KOPT-K1 (cell line): ENCODE data around the gene POSTN.
"Not testable (repeated sequence)": the region's sequence is repeated elsewhere in the genome, so short reads cannot be mapped to it uniquely, and the experiment has no call there.

Experiments
- H3K27ac ChIP-seq: fragments of 200-600 bp; sonication (generic); 2 replicates; pipeline ENCODE4 v1.5.1; 2016; ENCODE audit warnings: antibody characterized with exemption, mild to moderate bottlenecking, low read depth, low read length; ENCODE audit not compliant: poor library complexity, severe bottlenecking
- H3K36me3 ChIP-seq: fragments of 200-600 bp; sonication (generic); 2 replicates; pipeline ENCODE4 v1.5.1; 2017; ENCODE audit warnings: antibody characterized with exemption, mild to moderate bottlenecking, low read length, moderate library complexity; ENCODE audit not compliant: insufficient read depth
- H3K9me3 ChIP-seq: fragments of 200-600 bp; sonication (generic); 2 replicates; pipeline ENCODE4 v1.5.1; 2017; ENCODE audit warnings: antibody characterized with exemption, low read length, mild to moderate bottlenecking; ENCODE audit not compliant: insufficient read depth, poor library complexity, severe bottlenecking

The POSTN gene

DNA sequence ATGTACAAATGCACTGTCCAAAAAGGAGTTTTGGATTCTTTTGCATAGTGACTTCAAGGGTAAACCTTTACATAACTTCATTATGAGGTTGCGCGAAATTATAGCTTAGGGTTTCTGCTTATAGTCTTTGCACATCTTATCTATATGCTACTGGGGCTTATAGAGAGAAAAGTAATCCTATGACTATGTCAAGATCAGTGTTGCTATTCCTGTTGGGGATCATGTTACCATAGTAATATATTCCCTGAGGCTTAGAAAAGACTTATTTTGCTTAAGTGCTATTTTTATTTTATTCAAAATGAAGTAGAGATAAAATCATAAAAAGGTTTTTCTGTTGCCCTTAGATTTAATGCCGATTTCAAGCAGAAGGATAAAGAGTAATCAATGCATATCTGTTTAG, 14.7 kb upstream of the POSTN start:
- Histone ChIP-seq H3K36me3 (no peaks in the 10 kb centered on the region), H3K27ac (no peak overlapping the region), H3K9me3 (no peaks in the 10 kb centered on the region)

GRCh38 chr13:37608750-37609339, 10.3 kb upstream of the POSTN start:
- no peak overlapping the region for H3K27ac ChIP-seq
- H3K9me3 ChIP-seq, result no peaks in the 10 kb centered on the region
- no peaks in the 10 kb centered on the region for H3K36me3 ChIP-seq

- Histone ChIP-seq H3K27ac (no peak overlapping the region), H3K36me3 (no peaks in the 10 kb centered on the region), H3K9me3 (no peaks in the 10 kb centered on the region)
Measured at GRCh38 chr13:37602733-37603381, 4.3 kb upstream of the POSTN start.

- H3K27ac ChIP-seq, result no peak overlapping the region
- no peaks in the 10 kb centered on the region for H3K9me3 ChIP-seq
- H3K36me3 ChIP-seq, result no peaks in the 10 kb centered on the region
Measured at GRCh38 chr13:37601648-37602440, 3.3 kb upstream of the POSTN start.

DNA sequence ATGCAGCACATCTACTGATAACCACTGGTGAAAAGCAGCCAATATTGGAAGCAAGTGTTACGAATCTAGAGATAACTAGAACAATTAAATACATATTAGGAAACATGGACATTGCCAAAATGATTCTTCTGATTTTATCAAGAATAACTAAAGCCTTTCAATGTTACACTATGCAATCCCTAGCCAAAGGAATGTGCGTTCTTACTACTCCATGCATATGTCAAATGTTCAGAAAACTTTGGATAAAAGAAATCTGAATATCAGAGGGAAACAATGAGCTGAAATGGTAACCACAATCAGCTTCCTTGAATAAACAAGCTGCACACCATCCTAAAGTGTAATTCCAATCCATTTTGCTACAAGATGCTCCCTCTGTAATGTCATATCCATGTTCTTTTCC, 951 bp upstream of the POSTN start:
- Histone ChIP-seq H3K27ac (no peak overlapping the region), H3K36me3 (no peaks in the 10 kb centered on the region), H3K9me3 (no peaks in the 10 kb centered on the region)

GRCh38 chr13:37597477-37598025, 1.0 kb downstream of the POSTN start:
- H3K9me3 ChIP-seq, result no peaks in the 10 kb centered on the region
- no peak overlapping the region for H3K27ac ChIP-seq
- no peaks in the 10 kb centered on the region for H3K36me3 ChIP-seq

DNA sequence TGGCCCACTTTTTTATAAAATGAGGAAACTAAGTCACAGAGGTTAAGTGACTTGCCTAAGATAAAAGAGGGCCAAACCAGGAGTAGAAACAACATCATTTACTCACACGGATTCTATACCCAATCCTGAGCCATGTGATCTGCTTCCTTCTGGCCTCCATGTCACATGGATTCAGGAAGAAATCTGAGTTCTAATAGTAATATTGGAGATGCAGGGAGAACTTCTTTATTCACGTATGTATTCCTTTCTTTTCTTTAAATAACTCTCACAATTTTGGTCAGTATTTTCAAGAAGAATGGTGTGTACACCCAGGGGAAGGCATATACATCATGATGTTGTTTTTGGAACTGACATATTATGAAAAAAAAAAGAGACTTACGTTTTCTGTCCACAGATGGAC, 1.8 kb downstream of the POSTN start:
- Histone ChIP-seq H3K9me3 (no peaks in the 10 kb centered on the region), H3K27ac (no peak overlapping the region), H3K36me3 (no peaks in the 10 kb centered on the region)

- no peaks in the 10 kb centered on the region for H3K9me3 ChIP-seq
- H3K27ac ChIP-seq, result no peak overlapping the region
- H3K36me3 ChIP-seq, result no peaks in the 10 kb centered on the region
Measured at GRCh38 chr13:37595162-37595561, 3.4 kb downstream of the POSTN start.

DNA sequence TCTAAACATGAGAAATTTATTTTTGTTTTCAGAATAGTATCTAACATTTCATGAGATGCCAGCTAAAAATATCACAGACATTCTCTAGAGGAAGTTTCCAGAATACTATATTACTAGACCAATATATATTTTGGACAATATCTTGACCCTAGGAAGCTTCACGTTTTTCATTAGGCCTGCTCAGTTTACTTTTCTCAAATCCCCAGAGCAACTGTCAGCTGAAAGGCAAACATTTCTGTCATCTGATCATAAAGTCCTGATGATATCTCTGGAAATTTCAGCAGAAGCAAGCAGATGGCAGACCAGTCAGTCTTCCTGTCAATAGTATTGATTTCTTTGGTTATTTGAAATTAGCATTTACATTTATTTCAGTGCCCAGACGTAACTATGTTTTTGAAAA, 4.0 kb downstream of the POSTN start:
- Histone ChIP-seq H3K9me3 (no peaks in the 10 kb centered on the region), H3K27ac (no peak overlapping the region), H3K36me3 (no peaks in the 10 kb centered on the region)

GRCh38 chr13:37589381-37589780, 9.2 kb downstream of the POSTN start:
- not testable (repeated sequence) for H3K27ac ChIP-seq, H3K36me3 ChIP-seq, H3K9me3 ChIP-seq

GRCh38 chr13:37587236-37587635, 11.3 kb downstream of the POSTN start:
- H3K27ac ChIP-seq, result no peak overlapping the region
- no peaks in the 10 kb centered on the region for H3K9me3 ChIP-seq
- no peaks in the 10 kb centered on the region for H3K36me3 ChIP-seq

DNA sequence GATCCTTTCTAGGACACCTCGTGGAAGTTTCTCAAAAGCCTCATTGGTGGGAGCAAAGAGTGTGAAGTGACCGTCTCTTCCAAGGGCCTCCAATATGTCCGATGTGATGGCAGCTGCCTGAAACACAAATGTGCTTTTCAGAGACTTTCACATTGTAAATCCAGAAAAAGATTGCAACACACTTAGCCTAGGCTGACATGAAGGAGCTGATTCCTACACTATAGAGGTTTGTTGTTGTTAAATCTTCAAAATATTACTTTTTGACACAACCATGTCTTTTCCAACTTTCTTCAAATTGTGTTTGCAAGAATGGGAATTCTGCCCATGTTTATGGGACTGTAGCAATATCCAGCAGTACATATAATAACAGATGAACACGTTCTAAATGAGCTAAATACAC, 12.4 kb downstream of the POSTN start:
- Histone ChIP-seq H3K36me3 (no peaks in the 10 kb centered on the region), H3K27ac (no peak overlapping the region), H3K9me3 (no peaks in the 10 kb centered on the region)

- Histone ChIP-seq H3K9me3 (no peaks in the 10 kb centered on the region), H3K36me3 (no peaks in the 10 kb centered on the region), H3K27ac (no peak overlapping the region)
Measured at GRCh38 chr13:37585541-37585940, 13.0 kb downstream of the POSTN start.

DNA sequence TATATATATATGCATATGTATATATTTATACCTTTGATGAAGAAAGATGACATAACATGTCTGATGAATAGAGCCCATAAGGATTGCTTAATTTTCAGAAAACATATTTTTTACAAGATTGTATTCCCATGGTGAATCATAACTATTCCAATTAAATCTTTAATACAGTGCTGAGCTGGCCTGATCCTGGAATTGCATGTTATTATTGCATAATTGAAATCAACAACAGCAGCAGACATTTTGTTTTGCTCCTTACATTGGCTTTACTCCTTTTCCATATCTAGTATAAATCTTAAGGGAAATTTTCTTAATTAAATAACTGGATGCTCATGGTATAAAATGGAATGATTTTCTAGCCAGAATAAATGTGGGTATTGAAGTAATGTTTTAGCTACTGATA, 22.0 kb downstream of the POSTN start:
- Histone ChIP-seq H3K36me3 (no peaks in the 10 kb centered on the region), H3K27ac (no peak overlapping the region), H3K9me3 (no peaks in the 10 kb centered on the region)

DNA sequence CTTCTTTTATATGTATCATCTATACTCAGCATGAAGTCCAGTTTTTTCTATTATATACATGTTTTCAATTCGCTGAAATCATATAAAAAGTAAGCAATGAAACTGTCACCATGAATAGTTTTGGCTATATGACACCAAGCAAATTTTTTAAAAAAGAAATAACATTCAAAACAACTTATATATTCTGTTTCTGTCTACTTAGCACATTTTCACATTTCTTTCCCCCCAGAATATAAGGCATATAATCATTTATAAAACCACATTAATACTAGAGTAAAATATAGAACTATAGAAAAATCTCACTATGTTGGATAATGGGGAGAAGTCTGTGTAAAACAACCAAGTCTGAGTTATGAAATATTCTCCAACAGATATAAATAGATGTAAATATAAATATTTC, 33.1 kb downstream of the POSTN start:
- Histone ChIP-seq H3K27ac (no peak overlapping the region), H3K36me3 (no peaks in the 10 kb centered on the region)

More for the DNA sequence above, 33.1 kb downstream of the POSTN start:
- no peaks in the 10 kb centered on the region for H3K9me3 ChIP-seq
